ENCODE results near the gene ZFP62. TPM values are rescaled to one million over a fixed set of nuclear protein-coding genes. Genes with fewer than 3 reads are reported as not detected.

ZFP62 gene
- total RNA-seq, 1 donor, result 18.1 TPM

GRCh38 chr5:180817893-180818674, 43.0 kb downstream of the ZFP62 start:
- TF ChIP-seq, protein P1, sequence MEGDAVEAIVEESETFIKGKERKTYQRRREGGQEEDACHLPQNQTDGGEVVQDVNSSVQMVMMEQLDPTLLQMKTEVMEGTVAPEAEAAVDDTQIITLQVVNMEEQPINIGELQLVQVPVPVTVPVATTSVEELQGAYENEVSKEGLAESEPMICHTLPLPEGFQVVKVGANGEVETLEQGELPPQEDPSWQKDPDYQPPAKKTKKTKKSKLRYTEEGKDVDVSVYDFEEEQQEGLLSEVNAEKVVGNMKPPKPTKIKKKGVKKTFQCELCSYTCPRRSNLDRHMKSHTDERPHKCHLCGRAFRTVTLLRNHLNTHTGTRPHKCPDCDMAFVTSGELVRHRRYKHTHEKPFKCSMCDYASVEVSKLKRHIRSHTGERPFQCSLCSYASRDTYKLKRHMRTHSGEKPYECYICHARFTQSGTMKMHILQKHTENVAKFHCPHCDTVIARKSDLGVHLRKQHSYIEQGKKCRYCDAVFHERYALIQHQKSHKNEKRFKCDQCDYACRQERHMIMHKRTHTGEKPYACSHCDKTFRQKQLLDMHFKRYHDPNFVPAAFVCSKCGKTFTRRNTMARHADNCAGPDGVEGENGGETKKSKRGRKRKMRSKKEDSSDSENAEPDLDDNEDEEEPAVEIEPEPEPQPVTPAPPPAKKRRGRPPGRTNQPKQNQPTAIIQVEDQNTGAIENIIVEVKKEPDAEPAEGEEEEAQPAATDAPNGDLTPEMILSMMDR (IDR thresholded peaks at IDR 0.05; ENCODE audit: extremely low read depth, low read depth, low read length), result no peak
- no peaks in the 10 kb centered on the region for H4K20me1 ChIP-seq (ENCODE audit: insufficient read depth, low read length)
- H3K27ac ChIP-seq (ENCODE audit: low read depth, low read length), result no peak overlapping the region
- H3K4me1 ChIP-seq (ENCODE audit: insufficient read depth, low read length), result peaks cover 24% of the 10 kb centered on the region
- no peaks in the 10 kb centered on the region for H3K36me3 ChIP-seq (ENCODE audit: insufficient read depth, low read length)
- H3K9me3 ChIP-seq (ENCODE audit: low read depth, low read length), result no peaks in the 10 kb centered on the region
- H3K79me2 ChIP-seq (ENCODE audit: insufficient read depth, low read length), result no peaks in the 10 kb centered on the region
- H2AFZ ChIP-seq (ENCODE audit: low read length), result peak overlapping the region; percentile 65
- no peaks in the 10 kb centered on the region for H3K27me3 ChIP-seq (ENCODE audit: insufficient read depth, low read length)
- H3K4me2 ChIP-seq (ENCODE audit: insufficient read depth, low read length), result peak overlapping the region; percentile 36
- DNase-seq (ENCODE audit: insufficient read length, low spot score, missing footprints), result no peak
- H3K4me3 ChIP-seq (ENCODE audit: insufficient read depth, low read length), result no peak overlapping the region

GRCh38 chr5:180816608-180817534, 44.2 kb downstream of the ZFP62 start:
- H3K9me3 ChIP-seq (ENCODE audit: low read depth, low read length), result no peaks in the 10 kb centered on the region
- no peaks in the 10 kb centered on the region for H4K20me1 ChIP-seq (ENCODE audit: insufficient read depth, low read length)
- no peaks in the 10 kb centered on the region for H3K36me3 ChIP-seq (ENCODE audit: insufficient read depth, low read length)
- H3K27me3 ChIP-seq (ENCODE audit: insufficient read depth, low read length), result no peaks in the 10 kb centered on the region
- H3K27ac ChIP-seq (ENCODE audit: low read depth, low read length), result no peak overlapping the region
- H3K4me1 ChIP-seq (ENCODE audit: insufficient read depth, low read length), result peaks cover 24% of the 10 kb centered on the region
- H3K4me2 ChIP-seq (ENCODE audit: insufficient read depth, low read length), result peak overlapping the region; percentile 47
- peak overlapping the region; percentile 82 for H2AFZ ChIP-seq (ENCODE audit: low read length)
- H3K79me2 ChIP-seq (ENCODE audit: insufficient read depth, low read length), result no peaks in the 10 kb centered on the region
- DNase-seq (ENCODE audit: insufficient read length, low spot score, missing footprints), result no peak
- H3K4me3 ChIP-seq (ENCODE audit: insufficient read depth, low read length), result no peak overlapping the region
- TF ChIP-seq, protein P1 (IDR thresholded peaks at IDR 0.05; ENCODE audit: extremely low read depth, low read depth, low read length), result no peak

GRCh38 chr5:180815293-180815917, 45.7 kb downstream of the ZFP62 start:
- no peaks in the 10 kb centered on the region for H3K9me3 ChIP-seq (ENCODE audit: low read depth, low read length)
- H3K27ac ChIP-seq (ENCODE audit: low read depth, low read length), result no peak overlapping the region
- no peak overlapping the region for H3K4me3 ChIP-seq (ENCODE audit: insufficient read depth, low read length)
- H4K20me1 ChIP-seq (ENCODE audit: insufficient read depth, low read length), result no peaks in the 10 kb centered on the region
- peaks cover 5% of the 10 kb centered on the region for H3K79me2 ChIP-seq (ENCODE audit: insufficient read depth, low read length)
- peak overlapping the region; percentile 95 for H2AFZ ChIP-seq (ENCODE audit: low read length)
- peaks cover 29% of the 10 kb centered on the region for H3K4me1 ChIP-seq (ENCODE audit: insufficient read depth, low read length)
- peak overlapping the region; percentile 65 for H3K4me2 ChIP-seq (ENCODE audit: insufficient read depth, low read length)
- no peak for DNase-seq (ENCODE audit: insufficient read length, low spot score, missing footprints)
- H3K36me3 ChIP-seq (ENCODE audit: insufficient read depth, low read length), result no peaks in the 10 kb centered on the region
- TF ChIP-seq, protein P1 (IDR thresholded peaks at IDR 0.05; ENCODE audit: extremely low read depth, low read depth, low read length), result no peak
- H3K27me3 ChIP-seq (ENCODE audit: insufficient read depth, low read length), result no peaks in the 10 kb centered on the region
